Adrenal gland (tissue), 12 donors: Measurements from ENCODE around the gene RICTOR. TPM values are rescaled to one million over a fixed set of nuclear protein-coding genes. Genes with fewer than 3 reads are reported as not detected.

ENCODE experiments used
- DNase-seq, 7 donors: peaks; one replicate each; pipeline ENCODE4 v3.0.0-alpha.2; 2019 to 2020
- H3K27ac ChIP-seq, 5 donors: fragments of 200-600 bp; sonication (generic) in 4 of 5; 1 replicate in 3 of 5; 2 replicates in 2 of 5; pipeline versions ENCODE4 v1.5.1 to v1.8.0; 2016 to 2020; ENCODE audit warnings: mild to moderate bottlenecking in 1 of 5
- H3K27me3 ChIP-seq: fragments of 200-600 bp; 2 replicates; pipeline ENCODE4 v1.8.0; 2021
- H3K36me3 ChIP-seq, 2 donors: fragments of 200-600 bp; replicated peaks in 1 of 2; 1 replicate in 1 of 2; 2 replicates in 1 of 2; pipeline versions ENCODE4 v1.5.1 to v1.8.0; 2018 to 2022
- H3K4me1 ChIP-seq, 2 donors: fragments of 200-600 bp; replicated peaks in 1 of 2; 1 replicate in 1 of 2; 2 replicates in 1 of 2; pipeline versions ENCODE4 v1.5.1 to v1.8.0; 2018 to 2021
- H3K4me3 ChIP-seq, 4 donors: fragments of 200-600 bp; sonication (generic) in 3 of 4; one replicate each; pipeline ENCODE4 v1.5.1; 2016 to 2018
- H3K9me3 ChIP-seq, 3 donors: fragments of 200-600 bp; sonication (generic) in 1 of 3; replicated peaks in 1 of 3; 1 replicate in 2 of 3; 2 replicates in 1 of 3; pipeline versions ENCODE4 v1.5.1 to v1.8.0; 2016 to 2021
- POLR2A ChIP-seq, 2 donors: fragments of 450-650 bp; IDR thresholded peaks; one replicate each; pipeline ENCODE4 v1.6.1; 2017; ENCODE audit warnings: antibody characterized with exemption in 2 of 2, mild to moderate bottlenecking in 2 of 2, moderate library complexity in 1 of 2
- WGBS, 4 donors: extraction: QIAGEN DNeasy Blood & Tissue Kit in 2 of 4; methylation state at CpG; one replicate each; pipeline versions ENCODE4 v1.1.5 to v1.1.7; 2013 to 2017; 5-methylcytosine and 5-hydroxymethylcytosine counted together
- intact Hi-C, 2 donors: fragments of 100-400 bp; cut with DNase I; formaldehyde crosslinking; loops; one replicate each; pipeline versions ENCODE4 v1.14.1 to v1.15.0; 2022 to 2023
- polyA plus RNA-seq, 3 donors: library from polyadenylated mRNA; stranded (reverse); fragments of 200-250 nt in 2 of 3; fragments of 350-450 nt in 1 of 3; fragmentation: Illumina TruSeq in 1 of 3; extraction: RNeasy Lipid Tissue Mini Kit (QIAGEN cat#74804) in 1 of 3; gene quantifications; one replicate each; pipeline ENCODE4 v1.2.3, GENCODE V29; 2013 to 2014
- total RNA-seq, 9 donors: library from RNA; depleted of rRNA in 4 of 9; stranded (reverse); fragments of >200 nt in 4 of 9; fragments of 120-200 nt in 1 of 9; fragmentation: NEBNext Ultra II Directional in 1 of 9; extraction: Animal tissue kit (Norgen Biotek cat#: 25700) in 1 of 9; gene quantifications; one replicate each; pipeline versions ENCODE4 v1.1.0 to v1.2.4, GENCODE V29; 2013 to 2023
- TF ChIP-seq, protein P1 (sequence below), 6 experiments: fragments of 450-650 bp in 4 of 6; fragments of 200-600 bp in 2 of 6; sonication (generic) in 1 of 6; IDR thresholded peaks; 1 replicate in 5 of 6; 2 replicates in 1 of 6; pipeline versions ENCODE4 v1.5.1 to v1.8.0; 2016 to 2021; ENCODE audit warnings: antibody characterized with exemption in 6 of 6, mild to moderate bottlenecking in 2 of 6, moderate library complexity in 1 of 6
- donor health status: healthy with polysubstance abuse.
- donor health status: Bipolar disorder and iron deficiency.
- donor health status: DM: yes; HTN: yes; CAD: no.
- donor health status: DM: no; HTN: no; CAD: no.
- donor health status: DM: no; HTN: no; CAD: no.
- donor health status: DM: yes; HTN: yes; CAD: no.

Gene RICTOR
- total and polyA plus RNA-seq, 12 donors = 4.7 to 44.7 (median 21.7) TPM

DNA sequence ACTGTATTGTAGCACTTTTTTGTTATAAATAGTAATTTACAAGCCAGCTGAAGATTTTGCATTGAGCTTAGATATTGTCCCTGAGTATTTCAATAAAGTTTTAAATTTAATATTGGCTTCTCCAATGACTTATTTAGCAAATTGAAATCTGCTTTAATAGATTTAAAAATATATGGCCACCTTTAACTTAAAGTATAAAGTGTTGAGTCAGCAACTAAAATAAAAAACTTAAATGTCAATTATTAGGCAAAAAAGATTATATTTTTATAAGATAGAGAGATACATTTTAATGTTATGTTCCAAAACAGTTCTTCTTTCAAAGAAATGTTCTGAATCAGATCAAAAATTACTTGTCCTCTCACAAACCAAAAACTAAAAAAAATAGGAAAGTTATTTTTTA, 167.7 kb downstream of the RICTOR start:
- Histone ChIP-seq H3K36me3 (peaks cover 0 to 28% of the 10 kb centered on the region in 2 donors), H3K4me1 (no peaks in the 10 kb centered on the region), H3K27ac (no peak overlapping the region), H3K27me3 (no peaks in the 10 kb centered on the region), H3K4me3 (no peak overlapping the region), H3K9me3 (no peaks in the 10 kb centered on the region)
- intact Hi-C loops = no loop called here
- DNase-seq = no peak
- TF ChIP-seq, protein P1, sequence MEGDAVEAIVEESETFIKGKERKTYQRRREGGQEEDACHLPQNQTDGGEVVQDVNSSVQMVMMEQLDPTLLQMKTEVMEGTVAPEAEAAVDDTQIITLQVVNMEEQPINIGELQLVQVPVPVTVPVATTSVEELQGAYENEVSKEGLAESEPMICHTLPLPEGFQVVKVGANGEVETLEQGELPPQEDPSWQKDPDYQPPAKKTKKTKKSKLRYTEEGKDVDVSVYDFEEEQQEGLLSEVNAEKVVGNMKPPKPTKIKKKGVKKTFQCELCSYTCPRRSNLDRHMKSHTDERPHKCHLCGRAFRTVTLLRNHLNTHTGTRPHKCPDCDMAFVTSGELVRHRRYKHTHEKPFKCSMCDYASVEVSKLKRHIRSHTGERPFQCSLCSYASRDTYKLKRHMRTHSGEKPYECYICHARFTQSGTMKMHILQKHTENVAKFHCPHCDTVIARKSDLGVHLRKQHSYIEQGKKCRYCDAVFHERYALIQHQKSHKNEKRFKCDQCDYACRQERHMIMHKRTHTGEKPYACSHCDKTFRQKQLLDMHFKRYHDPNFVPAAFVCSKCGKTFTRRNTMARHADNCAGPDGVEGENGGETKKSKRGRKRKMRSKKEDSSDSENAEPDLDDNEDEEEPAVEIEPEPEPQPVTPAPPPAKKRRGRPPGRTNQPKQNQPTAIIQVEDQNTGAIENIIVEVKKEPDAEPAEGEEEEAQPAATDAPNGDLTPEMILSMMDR (IDR thresholded peaks at IDR 0.05) = no peak
- TF ChIP-seq POLR2A (IDR thresholded peaks at IDR 0.05) = no peak

- TF ChIP-seq POLR2A (IDR thresholded peaks at IDR 0.05) = no peak
- TF ChIP-seq, protein P1 (IDR thresholded peaks at IDR 0.05) = no peak
- WGBS, 4 donors = 91 to 96% (median 92%) methylated on average over 4 of the region's 4 CpGs
- H3K9me3 ChIP-seq = no peaks in the 10 kb centered on the region
- peaks cover 0 to 28% of the 10 kb centered on the region in 2 donors for H3K36me3 ChIP-seq
- H3K27me3 ChIP-seq = no peaks in the 10 kb centered on the region
- no peak overlapping the region for H3K4me3 ChIP-seq
- intact Hi-C loops = no loop called here
- DNase-seq = no peak
- H3K27ac ChIP-seq = no peak overlapping the region
- H3K4me1 ChIP-seq = no peaks in the 10 kb centered on the region
Observed at GRCh38 chr5:38905516-38905915, 168.7 kb downstream of the RICTOR start.

- DNase-seq = no peak
- Histone ChIP-seq H3K27me3 (no peaks in the 10 kb centered on the region), H3K9me3 (peaks cover 0 to 5% (median 0%) of the 10 kb centered on the region in 3 donors), H3K36me3 (peaks cover 0 to 21% of the 10 kb centered on the region in 2 donors), H3K4me3 (no peak overlapping the region), H3K4me1 (no peaks in the 10 kb centered on the region), H3K27ac (no peak overlapping the region)
- TF ChIP-seq, protein P1 (IDR thresholded peaks at IDR 0.05) = no peak
- TF ChIP-seq POLR2A (IDR thresholded peaks at IDR 0.05) = no peak
- 86 to 91% (median 89%) methylated on average over 4 to 5 of the region's 5 CpGs for WGBS, 4 donors
- intact Hi-C loops = no loop called here
Observed at GRCh38 chr5:38899936-38900335, 174.3 kb downstream of the RICTOR start.

GRCh38 chr5:38896760-38897159, 177.4 kb downstream of the RICTOR start:
- intact Hi-C loops = no loop called here
- Histone ChIP-seq H3K36me3 (peaks cover 0 to under 1% of the 10 kb centered on the region in 2 donors), H3K27ac (no peak overlapping the region), H3K4me3 (no peak overlapping the region), H3K27me3 (no peaks in the 10 kb centered on the region), H3K4me1 (no peaks in the 10 kb centered on the region), H3K9me3 (peaks cover 0 to 5% (median 0%) of the 10 kb centered on the region in 3 donors)
- no peak for TF ChIP-seq POLR2A (IDR thresholded peaks at IDR 0.05)
- TF ChIP-seq, protein P1 (IDR thresholded peaks at IDR 0.05) = no peak
- 82 to 92% (median 87%) methylated on average over 3 of the region's 3 CpGs for WGBS, 4 donors
- DNase-seq = no peak
